PC-9 (cell line): Measurements from ENCODE around the gene PIK3CB. TPM values are rescaled to one million over a fixed set of nuclear protein-coding genes. Genes with fewer than 3 reads are reported as not detected.

Experiments used
- BruUV-seq: library from RNA; stranded (reverse); fragments of 400-500 nt; replicated peaks from 2 replicates; lab custom pipeline; 2021; lab: Mats Ljungman, UMichigan
- CTCF ChIA-PET: fragments of 300-600 bp; sonication (Branson Sonifier 250); formaldehyde crosslinking; loops from one replicate; lab custom pipeline; 2022; ENCODE audit warnings: antibody characterized with exemption; lab: Charles Lee
- POLR2A ChIA-PET: fragments of 300-600 bp; sonication (Branson Sonifier 250); formaldehyde crosslinking; loops from one replicate; lab custom pipeline; 2022; ENCODE audit warnings: antibody characterized with exemption; ENCODE audit not compliant: unreplicated experiment; lab: Charles Lee
- DNase-seq, 2 experiments: peaks; one replicate each; pipeline versions ENCODE4 v3.0.0 to v3.0.0-alpha.2; 2015 to 2022; ENCODE audit warnings: mixed read lengths in 1 of 2
- H2AFZ ChIP-seq: fragments of 200-600 bp; sonication (generic); 2 replicates; pipeline ENCODE4 v1.8.1; 2017; ENCODE audit warnings: antibody characterized with exemption
- H3F3A ChIP-seq: fragments of 200-600 bp; sonication (generic); 2 replicates; pipeline ENCODE4 v1.8.1; 2017; ENCODE audit warnings: antibody characterized with exemption, mild to moderate bottlenecking, low read depth; ENCODE audit not compliant: insufficient read depth
- H3K27ac ChIP-seq: fragments of 200-600 bp; sonication (generic); 2 replicates; pipeline ENCODE4 v1.6.1; 2016; ENCODE audit warnings: mixed run types
- H3K27me3 ChIP-seq: fragments of 200-600 bp; sonication (generic); 2 replicates; pipeline ENCODE4 v1.6.1; 2016; ENCODE audit warnings: low read depth, mixed run types; ENCODE audit not compliant: insufficient read depth
- H3K36me3 ChIP-seq: fragments of 200-600 bp; sonication (generic); 2 replicates; pipeline ENCODE4 v1.6.1; 2016; ENCODE audit warnings: low read depth, mixed run types
- H3K4me1 ChIP-seq: fragments of 200-600 bp; sonication (generic); replicated peaks from 2 replicates; pipeline ENCODE4 v1.6.1; 2016; ENCODE audit warnings: mixed run types; ENCODE audit not compliant: insufficient read depth
- H3K4me2 ChIP-seq: fragments of 200-600 bp; sonication (generic); 2 replicates; pipeline ENCODE4 v1.6.1; 2017; ENCODE audit warnings: mixed run types
- H3K4me3 ChIP-seq: fragments of 200-600 bp; sonication (generic); 2 replicates; pipeline ENCODE4 v1.6.1; 2016; ENCODE audit warnings: mixed run types
- H3K79me2 ChIP-seq: fragments of 200-600 bp; sonication (generic); 2 replicates; pipeline ENCODE4 v1.6.1; 2017; ENCODE audit warnings: low read depth, mixed run types
- H3K9me2 ChIP-seq: fragments of 200-600 bp; sonication (generic); 2 replicates; pipeline ENCODE4 v1.8.1; 2017; ENCODE audit warnings: mild to moderate bottlenecking; ENCODE audit not compliant: insufficient read depth
- H3K9me3 ChIP-seq: fragments of 200-600 bp; sonication (generic); 2 replicates; pipeline ENCODE4 v1.8.1; 2016; ENCODE audit warnings: low read depth; ENCODE audit not compliant: insufficient read depth
- H4K20me1 ChIP-seq: fragments of 200-600 bp; sonication (generic); 2 replicates; pipeline ENCODE4 v1.8.1; 2017; ENCODE audit not compliant: insufficient read depth
- CTCF ChIP-seq: fragments of 200-600 bp; sonication (generic); conservative IDR thresholded peaks from 2 replicates; pipeline ENCODE4 v1.6.1; 2017; ENCODE audit warnings: mixed run types, antibody characterized with exemption, mild to moderate bottlenecking, moderate library complexity
- EZH2 ChIP-seq: fragments of 200-600 bp; sonication (generic); IDR thresholded peaks from 2 replicates; pipeline ENCODE4 v1.8.0; 2017; ENCODE audit warnings: antibody characterized with exemption, low read depth
- intact Hi-C: fragments of 100-400 bp; cut with micrococcal nuclease; formaldehyde crosslinking; loops from one replicate; pipeline ENCODE4 v1.10.0; 2022; ENCODE audit not compliant: unreplicated experiment
- total RNA-seq: library from RNA; stranded (reverse); gene quantifications from 2 replicates; pipeline ENCODE4 v1.2.3, GENCODE V29; 2021

Gene PIK3CB
- total RNA-seq, 1 experiment from 2014 or later: 47.8 TPM

GRCh38 chr3:138670407-138670806 is 164.3 kb downstream of the PIK3CB start:
- Histone ChIP-seq H3K27ac (no peak overlapping the region), H3K4me2 (no peak overlapping the region), H3K79me2 (no peaks in the 10 kb centered on the region), H3K36me3 (no peaks in the 10 kb centered on the region), H3K9me2 (no peaks in the 10 kb centered on the region), H3F3A (no peaks in the 10 kb centered on the region), H4K20me1 (no peaks in the 10 kb centered on the region), H3K9me3 (peaks cover 7% of the 10 kb centered on the region; the same call in 1 of the 2 replicates), H3K27me3 (no peaks in the 10 kb centered on the region), H3K4me3 (no peak overlapping the region), H2AFZ (no peak overlapping the region), H3K4me1 (no peaks in the 10 kb centered on the region)
- TF ChIP-seq CTCF: no peak
- no peak for TF ChIP-seq EZH2
- DNase-seq: no peak
- ChIA-PET CTCF (no interaction called here), POLR2A (no interaction called here)
- no TSS peak for BruUV-seq
- intact Hi-C loops: no loop called here

GRCh38 chr3:138668107-138668506 is 166.6 kb downstream of the PIK3CB start:
- TF ChIP-seq EZH2 (no peak), CTCF (no peak)
- Histone ChIP-seq H3K36me3 (peaks cover 9% of the 10 kb centered on the region; the same call in 1 of the 2 replicates), H3F3A (no peaks in the 10 kb centered on the region), H3K9me2 (no peaks in the 10 kb centered on the region), H3K4me1 (no peaks in the 10 kb centered on the region), H2AFZ (no peak overlapping the region), H3K9me3 (no peaks in the 10 kb centered on the region), H3K4me2 (no peak overlapping the region), H3K27me3 (no peaks in the 10 kb centered on the region), H3K27ac (no peak overlapping the region), H4K20me1 (no peaks in the 10 kb centered on the region), H3K79me2 (no peaks in the 10 kb centered on the region), H3K4me3 (no peak overlapping the region)
- no peak for DNase-seq
- ChIA-PET CTCF (no interaction called here), POLR2A (no interaction called here)
- intact Hi-C loops: no loop called here
- no TSS peak for BruUV-seq

GRCh38 chr3:138657508-138657907 is 177.2 kb downstream of the PIK3CB start:
- POLR2A ChIA-PET: no interaction called here
- Histone ChIP-seq H3K9me3 (no peaks in the 10 kb centered on the region), H2AFZ (no peak overlapping the region), H3K9me2 (no peaks in the 10 kb centered on the region), H3K27ac (no peak overlapping the region), H3K36me3 (0 out of 2 replicates have a peak, but pooled peaks cover 7% of the 10 kb centered on the region), H3K4me2 (no peak overlapping the region), H3K4me3 (no peak overlapping the region), H3K27me3 (no peaks in the 10 kb centered on the region), H3K79me2 (no peaks in the 10 kb centered on the region), H3K4me1 (no peaks in the 10 kb centered on the region), H4K20me1 (no peaks in the 10 kb centered on the region; the same call in 1 of the 2 replicates), H3F3A (no peaks in the 10 kb centered on the region)
- TF ChIP-seq CTCF (no peak), EZH2 (no peak)
- intact Hi-C loops: no loop called here
- CTCF ChIA-PET: interaction anchor here (0.7 kb wide), 1 partner anchor 39 kb away, joined by 7 read pairs; no protein-coding TSS in a partner anchor
- no TSS peak for BruUV-seq
- no peak for DNase-seq
